ENCODE measurements around the gene CPNE5.

- TF ChIP-seq CTCF (conservative IDR thresholded peaks at IDR 0.05) (no peak), EZH2 (IDR thresholded peaks at IDR 0.05; ENCODE audit: low read depth) (no peak)
Observed at GRCh38 chr6:36843170-36843569, 3.9 kb upstream of the CPNE5 start.

All from PC-9 (cell line).